ENCODE results near the gene ZNF550.

DNA sequence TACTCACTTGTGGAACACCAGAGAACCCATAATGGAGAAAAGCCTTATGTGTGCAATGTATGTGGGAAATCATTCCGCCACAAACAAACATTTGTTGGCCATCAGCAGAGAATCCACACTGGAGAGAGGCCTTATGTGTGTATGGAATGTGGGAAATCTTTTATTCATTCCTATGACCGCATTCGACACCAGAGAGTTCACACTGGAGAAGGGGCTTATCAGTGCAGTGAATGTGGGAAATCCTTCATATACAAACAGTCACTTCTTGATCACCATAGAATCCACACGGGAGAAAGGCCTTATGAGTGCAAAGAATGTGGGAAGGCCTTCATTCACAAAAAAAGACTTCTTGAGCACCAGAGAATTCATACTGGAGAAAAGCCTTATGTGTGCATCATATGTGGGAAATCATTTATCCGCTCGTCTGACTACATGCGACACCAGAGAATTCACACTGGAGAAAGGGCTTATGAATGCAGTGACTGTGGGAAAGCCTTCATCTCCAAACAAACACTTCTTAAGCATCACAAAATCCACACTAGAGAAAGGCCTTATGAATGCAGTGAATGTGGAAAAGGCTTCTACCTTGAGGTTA lies 21.6 kb downstream of the ZNF550 start:
- TF ChIP-seq EZH2 (IDR thresholded peaks at IDR 0.05; ENCODE audit: borderline replicate concordance, control insufficient read depth, low read depth, low read length) (no peak), ZBTB33 (IDR thresholded peaks at IDR 0.05) (no peak), MAX (IDR thresholded peaks at IDR 0.05; ENCODE audit: low read depth, low read length) (no peak)
